A549 (cell line): Measurements from ENCODE around the gene IL3. TPM values are rescaled to one million over a fixed set of nuclear protein-coding genes. Genes with fewer than 3 reads are reported as not detected.

Source experiments
- ATAC-seq, 2 experiments: fragments of 200-7000 bp in 1 of 2; fragments of >200 bp in 1 of 2; cut with Nextera tagmentation in 1 of 2; cut with Tn5 transposase in 1 of 2; 3 replicates each; pipeline versions ENCODE4 v1.8.0 to v1.9.1; 2018 to 2020; ENCODE audit warnings: mild to moderate bottlenecking in 1 of 2, moderate library complexity in 1 of 2
- CTCF ChIA-PET: fragments of 300-600 bp; sonication (Branson Sonifier 250); formaldehyde crosslinking; extraction: SDS; loops from one replicate; lab custom pipeline; 2021; ENCODE audit warnings: antibody characterized with exemption, inconsistent platforms; lab: Yijun Ruan, JAX
- POLR2A ChIA-PET: fragments of 350-600 bp; formaldehyde crosslinking; extraction: SDS; loops from one replicate; lab custom pipeline; 2021; ENCODE audit warnings: antibody characterized with exemption, inconsistent platforms; lab: Yijun Ruan, JAX
- DNase-seq, 2 experiments: peaks; one replicate each; pipeline versions ENCODE4 v3.0.0 to v3.0.0-alpha.2; 2011 to 2016; ENCODE audit warnings: low read depth in 1 of 2, low spot score in 1 of 2
- FAIRE-seq: peaks from 2 replicates; lab custom pipeline; 2011; peaks lifted over from hg19 to GRCh38; lab: Jason Lieb, UNC
- H3K27ac ChIP-seq, 2 experiments: fragments of >200 bp; sonication (Bioruptor Twin); formaldehyde crosslinking; 3 replicates each; pipeline ENCODE4 v1.5.1; 2016 to 2017
- H3K4me1 ChIP-seq: fragments of >200 bp; sonication (Bioruptor Twin); formaldehyde crosslinking; 3 replicates; pipeline ENCODE4 v1.6.1; 2016
- H3K4me2 ChIP-seq: fragments of >200 bp; sonication (Bioruptor Twin); formaldehyde crosslinking; 3 replicates; pipeline ENCODE4 v1.6.1; 2016
- H3K4me3 ChIP-seq: fragments of >200 bp; sonication (Bioruptor Twin); formaldehyde crosslinking; 3 replicates; pipeline ENCODE4 v1.5.1; 2016
- H3K9me3 ChIP-seq: fragments of >200 bp; sonication (Bioruptor Twin); formaldehyde crosslinking; 3 replicates; pipeline ENCODE4 v1.6.1; 2016
- BHLHE40 ChIP-seq: IDR thresholded peaks from 2 replicates; pipeline ENCODE4 v1.6.1; 2012; ENCODE audit warnings: low read depth, low read length, inconsistent platforms
- CBX2 ChIP-seq: fragments of 200-600 bp; sonication (generic); IDR thresholded peaks from 2 replicates; pipeline ENCODE4 v1.6.1; 2016; ENCODE audit warnings: low read depth, mild to moderate bottlenecking, borderline replicate concordance
- CEBPB ChIP-seq, 2 experiments: fragments of >200 bp in 1 of 2; sonication (Bioruptor Twin) in 1 of 2; formaldehyde crosslinking in 1 of 2; IDR thresholded peaks; 2 replicates each; pipeline ENCODE4 v1.6.1; 2012 to 2016
- CHD4 ChIP-seq: fragments of 200-600 bp; sonication (generic); IDR thresholded peaks from 2 replicates; pipeline ENCODE4 v1.6.1; 2016; ENCODE audit warnings: antibody characterized with exemption, mild to moderate bottlenecking, borderline replicate concordance
- EHMT2 ChIP-seq: fragments of 200-600 bp; sonication (generic); IDR thresholded peaks from 2 replicates; pipeline ENCODE4 v1.6.1; 2016; ENCODE audit warnings: antibody characterized with exemption, low read depth, mild to moderate bottlenecking, moderate library complexity
- FOXS1 ChIP-seq: fragments of 250-450 bp; sonication (Bioruptor Pico); IDR thresholded peaks from 2 replicates; pipeline ENCODE4 v1.5.0; 2020; ENCODE audit warnings: mild to moderate bottlenecking, moderate library complexity
- GATA3 ChIP-seq: IDR thresholded peaks from 2 replicates; pipeline ENCODE4 v1.6.1; 2012; ENCODE audit warnings: borderline replicate concordance
- HDAC2 ChIP-seq: fragments of 200-600 bp; sonication (generic); IDR thresholded peaks from 2 replicates; pipeline ENCODE4 v1.6.1; 2016
- JUN ChIP-seq, 2 experiments: fragments of >200 bp; sonication (Bioruptor Twin); formaldehyde crosslinking; IDR thresholded peaks; 2 replicates in 1 of 2; 3 replicates in 1 of 2; pipeline ENCODE4 v1.6.1; 2016 to 2017
- JUNB ChIP-seq: fragments of >200 bp; sonication (Bioruptor Twin); formaldehyde crosslinking; IDR thresholded peaks from 2 replicates; pipeline ENCODE4 v1.6.1; 2016
- MAFK ChIP-seq: fragments of 450-650 bp; IDR thresholded peaks from 2 replicates; pipeline ENCODE4 v1.6.1; 2014; ENCODE audit not compliant: partially characterized antibody
- MAZ ChIP-seq: fragments of 150-350 bp; IDR thresholded peaks from 2 replicates; pipeline ENCODE4 v1.6.1; 2014; ENCODE audit warnings: antibody characterized with exemption, low read depth, low read length, borderline replicate concordance
- NFE2L2 ChIP-seq: fragments of 150-350 bp; conservative IDR thresholded peaks from 2 replicates; pipeline ENCODE4 v1.6.1; 2014; ENCODE audit warnings: low read length
- POLR2A ChIP-seq: IDR thresholded peaks from 2 replicates; pipeline ENCODE4 v1.6.1; 2012; ENCODE audit warnings: mild to moderate bottlenecking, low read length
- RAD21 ChIP-seq, 2 experiments: fragments of >200 bp in 1 of 2; sonication (Bioruptor Twin) in 1 of 2; formaldehyde crosslinking in 1 of 2; IDR thresholded peaks in 1 of 2; conservative IDR thresholded peaks in 1 of 2; 2 replicates in 1 of 2; 3 replicates in 1 of 2; pipeline ENCODE4 v1.6.1; 2012 to 2018; ENCODE audit warnings: inconsistent platforms in 1 of 2
- RARB ChIP-seq: fragments of 250-450 bp; sonication (Bioruptor Pico); IDR thresholded peaks from 2 replicates; pipeline ENCODE4 v1.8.0; 2021; ENCODE audit warnings: mild to moderate bottlenecking, moderate library complexity
- RCOR1 ChIP-seq: fragments of 150-350 bp; IDR thresholded peaks from 2 replicates; pipeline ENCODE4 v1.6.1; 2014; ENCODE audit warnings: antibody characterized with exemption, low read length, low read depth
- RNF2 ChIP-seq: fragments of 200-600 bp; sonication (generic); IDR thresholded peaks from 2 replicates; pipeline ENCODE4 v1.6.1; 2016; ENCODE audit warnings: low read depth, mild to moderate bottlenecking, antibody characterized with exemption, moderate library complexity, borderline replicate concordance
- SMC3 ChIP-seq: fragments of >200 bp; sonication (Bioruptor Twin); formaldehyde crosslinking; IDR thresholded peaks from 3 replicates; pipeline ENCODE4 v1.6.1; 2018; ENCODE audit warnings: inconsistent platforms
- TP53 ChIP-seq: fragments of 250-450 bp; sonication (Bioruptor Pico); IDR thresholded peaks from 2 replicates; pipeline ENCODE4 v1.5.0; 2021; ENCODE audit warnings: mild to moderate bottlenecking, moderate library complexity
- WGBS: methylation state at CpG from one replicate; pipeline ENCODE4 v1.1.6; 2017; ENCODE audit errors: missing lambda C conversion rate; 5-methylcytosine and 5-hydroxymethylcytosine counted together
- polyA plus RNA-seq, 4 experiments: library from polyadenylated mRNA; depleted of rRNA in 3 of 4; stranded (reverse); fragments of >200 nt; fragmentation: RNase III in 1 of 4; extraction: RNeasy Plus Mini Kit Qiagen cat#74134 plus additional on column Dnase treatment in 1 of 4; gene quantifications; 2 replicates in 3 of 4; 3 replicates in 1 of 4; pipeline ENCODE4 v1.2.3, GENCODE V29; 2011 to 2017
- TF ChIP-seq, protein P1 (sequence below): fragments of >200 bp; sonication (Bioruptor Twin); formaldehyde crosslinking; IDR thresholded peaks from 3 replicates; pipeline ENCODE4 v1.5.1; 2016
- TF ChIP-seq, protein P2 (sequence below): fragments of 150-350 bp; IDR thresholded peaks from 2 replicates; pipeline ENCODE4 v1.6.1; 2014; ENCODE audit warnings: low read depth, mild to moderate bottlenecking, low read length
- TF ChIP-seq, protein P3 (sequence below): fragments of 200-600 bp; sonication (generic); IDR thresholded peaks from 2 replicates; pipeline ENCODE4 v1.6.1; 2016; ENCODE audit warnings: antibody characterized with exemption, mild to moderate bottlenecking, moderate library complexity

The IL3 gene
- polyA plus RNA-seq, 2 of the 4 experiments (the other 2 are of a cell fraction): not detected

DNA sequence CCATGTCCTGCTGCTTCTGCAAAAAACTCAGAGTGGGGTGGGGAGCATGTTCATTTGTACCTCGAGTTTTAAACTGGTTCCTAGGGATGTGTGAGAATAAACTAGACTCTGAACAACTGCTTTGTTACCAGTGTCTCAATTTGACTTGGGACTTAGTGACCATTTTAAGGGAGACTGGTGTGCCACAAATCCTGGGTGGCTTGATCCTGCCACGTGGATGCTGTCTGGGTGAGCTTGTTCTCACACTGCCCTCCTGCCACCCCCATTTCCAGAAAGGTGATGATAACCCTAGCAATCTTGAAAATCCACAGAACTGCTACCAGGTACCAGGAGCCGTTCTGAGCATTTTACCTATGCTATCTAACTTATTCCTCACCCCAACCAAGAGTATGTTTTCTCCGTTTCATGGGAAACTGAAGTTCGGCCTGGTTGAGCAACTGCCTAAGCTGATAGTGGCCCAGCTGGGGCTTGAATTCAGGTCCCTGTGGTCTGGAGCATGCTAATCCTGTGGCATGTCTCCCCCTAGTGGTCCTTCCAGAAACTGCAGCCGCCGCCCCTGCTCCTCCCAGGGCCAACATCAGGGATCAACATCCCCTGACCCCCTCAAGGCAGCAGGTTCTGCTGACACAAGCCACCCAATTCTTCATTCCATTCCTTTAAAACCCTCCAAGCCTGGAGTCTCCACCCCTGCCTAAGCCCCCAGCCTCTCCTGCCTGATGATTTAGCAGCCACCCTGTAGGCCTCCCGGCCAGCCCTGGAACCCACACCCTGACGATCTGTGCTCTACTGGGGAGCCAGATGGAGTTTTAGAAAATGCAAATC, 2.8 kb downstream of the IL3 start:
- CTCF ChIA-PET: interaction anchor here (0.6 to 5.6 kb wide), 49 partner anchors 9 to 649 kb away, joined by 3 to 86 read pairs (median 4); partner anchors contain the start of gene CSF2
- no peak overlapping the region for H3K4me2 ChIP-seq
- POLR2A ChIA-PET: no interaction called here
- WGBS: 13% methylated on average over 9 of the region's 9 CpGs
- peak; percentile 62 to 75 for DNase-seq
- no peak for FAIRE-seq
- no peaks in the 10 kb centered on the region for H3K4me1 ChIP-seq
- H3K27ac ChIP-seq: no peak overlapping the region
- no peaks in the 10 kb centered on the region for H3K9me3 ChIP-seq
- peak; percentile 56 to 75; a peak in 5 of 6 replicates for ATAC-seq
- TF ChIP-seq RNF2: no peak
- TF ChIP-seq, protein P1, sequence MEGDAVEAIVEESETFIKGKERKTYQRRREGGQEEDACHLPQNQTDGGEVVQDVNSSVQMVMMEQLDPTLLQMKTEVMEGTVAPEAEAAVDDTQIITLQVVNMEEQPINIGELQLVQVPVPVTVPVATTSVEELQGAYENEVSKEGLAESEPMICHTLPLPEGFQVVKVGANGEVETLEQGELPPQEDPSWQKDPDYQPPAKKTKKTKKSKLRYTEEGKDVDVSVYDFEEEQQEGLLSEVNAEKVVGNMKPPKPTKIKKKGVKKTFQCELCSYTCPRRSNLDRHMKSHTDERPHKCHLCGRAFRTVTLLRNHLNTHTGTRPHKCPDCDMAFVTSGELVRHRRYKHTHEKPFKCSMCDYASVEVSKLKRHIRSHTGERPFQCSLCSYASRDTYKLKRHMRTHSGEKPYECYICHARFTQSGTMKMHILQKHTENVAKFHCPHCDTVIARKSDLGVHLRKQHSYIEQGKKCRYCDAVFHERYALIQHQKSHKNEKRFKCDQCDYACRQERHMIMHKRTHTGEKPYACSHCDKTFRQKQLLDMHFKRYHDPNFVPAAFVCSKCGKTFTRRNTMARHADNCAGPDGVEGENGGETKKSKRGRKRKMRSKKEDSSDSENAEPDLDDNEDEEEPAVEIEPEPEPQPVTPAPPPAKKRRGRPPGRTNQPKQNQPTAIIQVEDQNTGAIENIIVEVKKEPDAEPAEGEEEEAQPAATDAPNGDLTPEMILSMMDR: peak; percentile 83
- no peak for TF ChIP-seq NFE2L2
- TF ChIP-seq BHLHE40: no peak
- TF ChIP-seq EHMT2: no peak
- peak; percentile 65 for TF ChIP-seq SMC3
- 0 out of 4 replicates have a peak, but pooled peaks of 1 of the 2 experiments have one; percentile 17 for TF ChIP-seq CEBPB (IDR thresholded peaks at IDR 0.05)
- TF ChIP-seq JUN (IDR thresholded peaks at IDR 0.05): no peak
- peak; percentile 78 to 88 for TF ChIP-seq RAD21 (conservative IDR thresholded peaks at IDR 0.05 in 1 of 2, IDR thresholded peaks at IDR 0.05 in 1 of 2)
- TF ChIP-seq HDAC2: no peak
- no peak for TF ChIP-seq RCOR1
- H3K4me3 ChIP-seq: no peak overlapping the region

DNA sequence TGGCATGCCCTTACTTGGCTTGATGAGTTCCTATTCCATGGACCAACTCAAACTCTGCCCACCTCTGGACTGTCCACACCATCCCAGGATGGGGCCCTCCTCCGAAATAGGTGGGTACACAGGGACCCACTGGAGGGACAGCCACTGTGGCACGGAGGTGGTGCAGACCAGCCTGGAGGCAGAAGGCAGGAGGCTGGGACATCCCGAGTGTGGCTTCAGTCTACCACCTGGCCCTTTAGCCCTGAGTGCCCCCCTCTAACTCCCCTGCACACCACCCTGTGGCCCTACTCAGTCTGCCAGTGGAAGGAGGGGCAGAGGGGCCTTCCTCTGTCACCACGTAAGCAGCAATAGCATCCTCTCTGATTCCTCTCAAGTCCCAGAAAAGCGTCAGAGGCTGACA, 3.7 kb downstream of the IL3 start:
- CTCF ChIA-PET: interaction anchor here (0.6 to 5.6 kb wide), 39 partner anchors 10 to 700 kb away, joined by 3 to 86 read pairs (median 6); partner anchors contain the start of gene CSF2
- 38% methylated on average over 5 of the region's 5 CpGs for WGBS

More for the DNA sequence above, 3.7 kb downstream of the IL3 start:
- no peak for FAIRE-seq
- Histone ChIP-seq H3K4me2 (no peak overlapping the region), H3K27ac (no peak overlapping the region), H3K4me1 (no peaks in the 10 kb centered on the region), H3K4me3 (no peak overlapping the region), H3K9me3 (no peaks in the 10 kb centered on the region)
- DNase-seq: no peak
- ATAC-seq: peak in 1 of 2 experiments; percentile 1; a peak in 1 of 6 replicates
- POLR2A ChIA-PET: interaction anchor here (1.6 kb wide), 1 partner anchor 230 kb away, joined by 6 read pairs; the partner anchor contains the start of gene SLC22A4
- TF ChIP-seq FOXS1 (no peak), POLR2A (no peak), RCOR1 (no peak), CHD4 (no peak), MAFK (no peak), RARB (CRISPR knock-in tag) (no peak), GATA3 (no peak), CBX2 (no peak), JUNB (no peak), CEBPB (IDR thresholded peaks at IDR 0.05) (no peak), MAZ (no peak), TP53 (CRISPR knock-in tag) (no peak)
- TF ChIP-seq, protein P2, sequence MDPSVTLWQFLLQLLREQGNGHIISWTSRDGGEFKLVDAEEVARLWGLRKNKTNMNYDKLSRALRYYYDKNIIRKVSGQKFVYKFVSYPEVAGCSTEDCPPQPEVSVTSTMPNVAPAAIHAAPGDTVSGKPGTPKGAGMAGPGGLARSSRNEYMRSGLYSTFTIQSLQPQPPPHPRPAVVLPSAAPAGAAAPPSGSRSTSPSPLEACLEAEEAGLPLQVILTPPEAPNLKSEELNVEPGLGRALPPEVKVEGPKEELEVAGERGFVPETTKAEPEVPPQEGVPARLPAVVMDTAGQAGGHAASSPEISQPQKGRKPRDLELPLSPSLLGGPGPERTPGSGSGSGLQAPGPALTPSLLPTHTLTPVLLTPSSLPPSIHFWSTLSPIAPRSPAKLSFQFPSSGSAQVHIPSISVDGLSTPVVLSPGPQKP: no peak
- TF ChIP-seq, protein P3, sequence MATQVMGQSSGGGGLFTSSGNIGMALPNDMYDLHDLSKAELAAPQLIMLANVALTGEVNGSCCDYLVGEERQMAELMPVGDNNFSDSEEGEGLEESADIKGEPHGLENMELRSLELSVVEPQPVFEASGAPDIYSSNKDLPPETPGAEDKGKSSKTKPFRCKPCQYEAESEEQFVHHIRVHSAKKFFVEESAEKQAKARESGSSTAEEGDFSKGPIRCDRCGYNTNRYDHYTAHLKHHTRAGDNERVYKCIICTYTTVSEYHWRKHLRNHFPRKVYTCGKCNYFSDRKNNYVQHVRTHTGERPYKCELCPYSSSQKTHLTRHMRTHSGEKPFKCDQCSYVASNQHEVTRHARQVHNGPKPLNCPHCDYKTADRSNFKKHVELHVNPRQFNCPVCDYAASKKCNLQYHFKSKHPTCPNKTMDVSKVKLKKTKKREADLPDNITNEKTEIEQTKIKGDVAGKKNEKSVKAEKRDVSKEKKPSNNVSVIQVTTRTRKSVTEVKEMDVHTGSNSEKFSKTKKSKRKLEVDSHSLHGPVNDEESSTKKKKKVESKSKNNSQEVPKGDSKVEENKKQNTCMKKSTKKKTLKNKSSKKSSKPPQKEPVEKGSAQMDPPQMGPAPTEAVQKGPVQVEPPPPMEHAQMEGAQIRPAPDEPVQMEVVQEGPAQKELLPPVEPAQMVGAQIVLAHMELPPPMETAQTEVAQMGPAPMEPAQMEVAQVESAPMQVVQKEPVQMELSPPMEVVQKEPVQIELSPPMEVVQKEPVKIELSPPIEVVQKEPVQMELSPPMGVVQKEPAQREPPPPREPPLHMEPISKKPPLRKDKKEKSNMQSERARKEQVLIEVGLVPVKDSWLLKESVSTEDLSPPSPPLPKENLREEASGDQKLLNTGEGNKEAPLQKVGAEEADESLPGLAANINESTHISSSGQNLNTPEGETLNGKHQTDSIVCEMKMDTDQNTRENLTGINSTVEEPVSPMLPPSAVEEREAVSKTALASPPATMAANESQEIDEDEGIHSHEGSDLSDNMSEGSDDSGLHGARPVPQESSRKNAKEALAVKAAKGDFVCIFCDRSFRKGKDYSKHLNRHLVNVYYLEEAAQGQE: no peak
- TF ChIP-seq, all 56 proteins: peak for 0
